Measurements from ENCODE around the gene CDK4. TPM values are rescaled to one million over a fixed set of nuclear protein-coding genes. Genes with fewer than 3 reads are reported as not detected.

Gene CDK4
- total and polyA plus RNA-seq, 4 donors, result 28.1 to 69.1 (median 38.2) TPM

DNA sequence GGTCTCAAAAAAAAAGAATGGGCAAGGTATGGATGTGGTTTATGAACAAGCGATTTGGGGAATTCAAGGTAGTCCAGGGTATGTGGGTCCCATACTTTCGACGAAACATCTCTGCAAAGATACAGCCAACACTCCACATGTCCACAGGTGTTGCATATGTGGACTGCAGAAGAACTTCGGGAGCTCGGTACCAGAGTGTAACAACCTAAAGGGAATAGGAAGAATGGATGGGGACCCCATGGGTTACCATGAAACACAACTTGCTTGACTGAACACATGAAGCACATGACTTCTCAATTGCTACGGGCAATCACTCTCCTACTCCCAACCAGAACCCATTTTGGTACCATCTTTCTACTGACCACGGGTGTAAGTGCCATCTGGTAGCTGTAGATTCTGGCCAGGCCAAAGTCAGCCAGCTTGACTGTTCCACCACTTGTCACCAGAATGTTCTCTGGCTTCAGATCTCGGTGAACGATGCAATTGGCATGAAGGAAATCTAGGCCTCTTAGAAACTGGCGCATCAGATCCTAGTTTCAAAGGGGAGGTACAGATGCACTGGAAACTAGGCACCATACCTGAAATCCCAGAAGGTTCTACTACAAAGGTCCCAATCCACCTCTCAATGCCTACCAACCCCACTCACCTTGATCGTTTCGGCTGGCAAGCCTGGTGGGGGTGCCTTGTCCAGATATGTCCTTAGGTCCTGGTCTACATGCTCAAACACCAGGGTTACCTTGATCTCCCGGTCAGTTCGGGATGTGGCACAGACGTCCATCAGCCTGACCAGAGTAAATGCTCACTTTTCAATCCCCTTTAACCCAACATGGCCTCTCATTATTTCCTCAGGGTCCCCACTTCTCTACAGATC lies 1.3 kb downstream of the CDK4 start:
- peak overlapping the region in 1 of 2 donors; percentile 83 for H3K27ac ChIP-seq (ENCODE audit: low read depth in 1 of 2, low read length in 2 of 2)
- TF ChIP-seq SP1 (IDR thresholded peaks at IDR 0.05), result no peak
- TF ChIP-seq, protein P1, sequence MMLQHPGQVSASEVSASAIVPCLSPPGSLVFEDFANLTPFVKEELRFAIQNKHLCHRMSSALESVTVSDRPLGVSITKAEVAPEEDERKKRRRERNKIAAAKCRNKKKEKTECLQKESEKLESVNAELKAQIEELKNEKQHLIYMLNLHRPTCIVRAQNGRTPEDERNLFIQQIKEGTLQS (IDR thresholded peaks at IDR 0.05), result no peak
- peak overlapping the region in 1 of 2 donors; percentile 83 for H3K9ac ChIP-seq (ENCODE audit: low read depth in 1 of 2, low read length in 2 of 2)
- H3K27me3 ChIP-seq (ENCODE audit: control insufficient read depth in 4 of 4, insufficient read depth in 4 of 4, low read length in 3 of 4), result no peaks in the 10 kb centered on the region
- no peak for DNase-seq (ENCODE audit: low spot score)
- WGBS, result 93% methylated on average over 15 of the region's 15 CpGs
- H3K36me3 ChIP-seq (ENCODE audit: control insufficient read depth in 4 of 4, insufficient read depth in 3 of 4, low read depth in 1 of 4, low read length in 3 of 4), result peaks cover 4 to 22% (median 15%) of the 10 kb centered on the region in 4 donors
- H3K4me1 ChIP-seq (ENCODE audit: control insufficient read depth in 4 of 4, insufficient read depth in 4 of 4, low read length in 3 of 4), result peaks cover 6 to 28% (median 19%) of the 10 kb centered on the region in 4 donors
- peak overlapping the region in 2 of 3 donors; percentile 85 for H3K4me3 ChIP-seq (ENCODE audit: low read depth in 1 of 3, low read length in 3 of 3)
- no peaks in the 10 kb centered on the region for H3K9me3 ChIP-seq (ENCODE audit: control insufficient read depth in 4 of 4, low read length in 3 of 4)

DNA sequence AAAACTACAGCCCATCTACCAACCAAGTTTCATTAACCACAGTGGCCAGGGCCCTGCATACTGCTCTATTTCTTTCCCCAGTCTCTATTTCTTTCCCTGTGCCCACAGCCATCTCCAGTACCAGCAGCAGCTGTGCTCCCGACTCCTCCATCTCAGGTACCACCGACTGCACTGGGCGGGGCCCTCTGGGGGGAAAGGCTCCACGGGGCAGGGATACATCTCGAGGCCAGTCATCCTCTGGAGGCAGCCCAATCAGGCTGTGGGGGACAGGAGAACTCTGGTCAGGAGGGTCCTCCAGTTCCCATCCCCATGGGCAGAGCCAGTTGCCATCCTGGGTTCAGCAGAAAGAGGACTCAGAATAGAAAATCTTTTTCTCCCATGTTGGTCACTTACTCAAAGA lies 3.0 kb downstream of the CDK4 start:
- Histone ChIP-seq H3K4me3 (ENCODE audit: low read depth in 1 of 3, low read length in 3 of 3) (no peak overlapping the region), H3K9ac (ENCODE audit: low read depth in 1 of 2, low read length in 2 of 2) (no peak overlapping the region), H3K9me3 (ENCODE audit: control insufficient read depth in 4 of 4, low read length in 3 of 4) (no peaks in the 10 kb centered on the region), H3K4me1 (ENCODE audit: control insufficient read depth in 4 of 4, insufficient read depth in 4 of 4, low read length in 3 of 4) (peaks cover 11 to 30% (median 20%) of the 10 kb centered on the region in 4 donors), H3K27ac (ENCODE audit: low read depth in 1 of 2, low read length in 2 of 2) (no peak overlapping the region), H3K36me3 (ENCODE audit: control insufficient read depth in 4 of 4, insufficient read depth in 3 of 4, low read depth in 1 of 4, low read length in 3 of 4) (peaks cover 4 to 22% (median 15%) of the 10 kb centered on the region in 4 donors), H3K27me3 (ENCODE audit: control insufficient read depth in 4 of 4, insufficient read depth in 4 of 4, low read length in 3 of 4) (no peaks in the 10 kb centered on the region)
- no peak for DNase-seq (ENCODE audit: low spot score)
- 94% methylated on average over 5 of the region's 5 CpGs for WGBS
- no peak for TF ChIP-seq RAD21 (IDR thresholded peaks at IDR 0.05)
- no peak for TF ChIP-seq SP1 (IDR thresholded peaks at IDR 0.05)
- no peak for TF ChIP-seq GABPA (IDR thresholded peaks at IDR 0.05 in 1 of 2, conservative IDR thresholded peaks at IDR 0.05 in 1 of 2)
- TF ChIP-seq EGR1 (IDR thresholded peaks at IDR 0.05; ENCODE audit: low read depth in 2 of 2), result no peak
- TF ChIP-seq CTCF (IDR thresholded peaks at IDR 0.05; ENCODE audit: low read depth, low read length, missing input control), result no peak
- TF ChIP-seq REST (IDR thresholded peaks at IDR 0.05), result no peak
- no peak for TF ChIP-seq JUND (IDR thresholded peaks at IDR 0.05)
- TF ChIP-seq, protein P1 (IDR thresholded peaks at IDR 0.05), result no peak
- TF ChIP-seq, protein P2, sequence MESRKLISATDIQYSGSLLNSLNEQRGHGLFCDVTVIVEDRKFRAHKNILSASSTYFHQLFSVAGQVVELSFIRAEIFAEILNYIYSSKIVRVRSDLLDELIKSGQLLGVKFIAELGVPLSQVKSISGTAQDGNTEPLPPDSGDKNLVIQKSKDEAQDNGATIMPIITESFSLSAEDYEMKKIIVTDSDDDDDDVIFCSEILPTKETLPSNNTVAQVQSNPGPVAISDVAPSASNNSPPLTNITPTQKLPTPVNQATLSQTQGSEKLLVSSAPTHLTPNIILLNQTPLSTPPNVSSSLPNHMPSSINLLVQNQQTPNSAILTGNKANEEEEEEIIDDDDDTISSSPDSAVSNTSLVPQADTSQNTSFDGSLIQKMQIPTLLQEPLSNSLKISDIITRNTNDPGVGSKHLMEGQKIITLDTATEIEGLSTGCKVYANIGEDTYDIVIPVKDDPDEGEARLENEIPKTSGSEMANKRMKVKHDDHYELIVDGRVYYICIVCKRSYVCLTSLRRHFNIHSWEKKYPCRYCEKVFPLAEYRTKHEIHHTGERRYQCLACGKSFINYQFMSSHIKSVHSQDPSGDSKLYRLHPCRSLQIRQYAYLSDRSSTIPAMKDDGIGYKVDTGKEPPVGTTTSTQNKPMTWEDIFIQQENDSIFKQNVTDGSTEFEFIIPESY (IDR thresholded peaks at IDR 0.05), result no peak
- TF ChIP-seq TAF1 (conservative IDR thresholded peaks at IDR 0.05), result no peak
- TF ChIP-seq MAX (IDR thresholded peaks at IDR 0.05), result no peak
- no peak for TF ChIP-seq FOXA2 (IDR thresholded peaks at IDR 0.05)
- no peak for TF ChIP-seq NR2F2 (IDR thresholded peaks at IDR 0.05)
